IMR-90 (cell line): ENCODE measurements around the gene NFE2L1.

Experiments
- CEBPB ChIP-seq: IDR thresholded peaks from 2 replicates; pipeline ENCODE4 v1.6.1; 2012; ENCODE audit warnings: low read depth, low read length, improper control_type of control experiment
- CTCF ChIP-seq: conservative IDR thresholded peaks from 2 replicates; pipeline ENCODE4 v1.5.1; 2012; ENCODE audit warnings: mild to moderate bottlenecking, low read depth, low read length, improper control_type of control experiment
- MAZ ChIP-seq: IDR thresholded peaks from 2 replicates; pipeline ENCODE4 v1.6.1; 2012; ENCODE audit warnings: low read depth, mild to moderate bottlenecking, low read length, improper control_type of control experiment, moderate library complexity, borderline replicate concordance
- NFE2L2 ChIP-seq: fragments of 150-350 bp; IDR thresholded peaks from 2 replicates; pipeline ENCODE4 v1.6.1; 2016; ENCODE audit warnings: low read depth, mild to moderate bottlenecking, low read length
- POLR2A ChIP-seq: IDR thresholded peaks from 2 replicates; pipeline ENCODE4 v1.6.1; 2012; ENCODE audit warnings: mild to moderate bottlenecking, low read depth, low read length
- RCOR1 ChIP-seq: IDR thresholded peaks from 2 replicates; pipeline ENCODE4 v1.6.1; 2012; ENCODE audit warnings: mild to moderate bottlenecking, low read length, improper control_type of control experiment; ENCODE audit not compliant: insufficient replicate concordance
- RFX5 ChIP-seq: IDR thresholded peaks from 2 replicates; pipeline ENCODE4 v1.8.0; 2012; ENCODE audit warnings: low read depth, mild to moderate bottlenecking, low read length, moderate library complexity
- USF2 ChIP-seq: fragments of 150-350 bp; IDR thresholded peaks from 2 replicates; pipeline ENCODE4 v1.6.1; 2017; ENCODE audit warnings: mild to moderate bottlenecking, antibody characterized with exemption, low read length, low read depth

GRCh38 chr17:48002916-48003416 is 45.2 kb upstream of the NFE2L1 start:
- TF ChIP-seq POLR2A, result no peak
- TF ChIP-seq CTCF, result no peak
- TF ChIP-seq RCOR1, result no peak
- TF ChIP-seq CEBPB, result no peak
- no peak for TF ChIP-seq MAZ
- no peak for TF ChIP-seq USF2
- no peak for TF ChIP-seq RFX5
- no peak for TF ChIP-seq NFE2L2
